ENCODE measurements around the gene C5AR1. TPM values are rescaled to one million over a fixed set of nuclear protein-coding genes. Genes with fewer than 3 reads are reported as not detected.

Gene C5AR1
- total RNA-seq, 1 experiment from 2014 or later: 8.5 TPM

GRCh38 chr19:47323872-47324271 lies 14.2 kb downstream of the C5AR1 start:
- intact Hi-C loops (cut with micrococcal nuclease; ENCODE audit: unreplicated experiment): no loop called here
- no peak overlapping the region for H2AFZ ChIP-seq
- H3K4me3 ChIP-seq: no peak overlapping the region
- no peaks in the 10 kb centered on the region for H3K36me3 ChIP-seq (ENCODE audit: low read depth)
- H3K9me2 ChIP-seq (ENCODE audit: insufficient read depth): no peaks in the 10 kb centered on the region
- H3F3A ChIP-seq (ENCODE audit: insufficient read depth, low read depth): no peaks in the 10 kb centered on the region
- CTCF ChIA-PET: no interaction called here
- no peaks in the 10 kb centered on the region for H4K20me1 ChIP-seq (ENCODE audit: insufficient read depth)
- H3K27ac ChIP-seq: no peak overlapping the region
- 0 out of 2 replicates have a peak, but pooled peaks cover 3% of the 10 kb centered on the region for H3K27me3 ChIP-seq (ENCODE audit: insufficient read depth, low read depth)
- no peaks in the 10 kb centered on the region for H3K4me1 ChIP-seq (replicated peaks; ENCODE audit: insufficient read depth)
- POLR2A ChIA-PET (ENCODE audit: unreplicated experiment): no interaction called here
- no TSS peak for BruUV-seq (replicated peaks)
- H3K9me3 ChIP-seq (ENCODE audit: insufficient read depth, low read depth): no peaks in the 10 kb centered on the region
- no peak overlapping the region for H3K4me2 ChIP-seq
- H3K79me2 ChIP-seq (ENCODE audit: low read depth): no peaks in the 10 kb centered on the region
- no peak for DNase-seq
- no peak for TF ChIP-seq CTCF (conservative IDR thresholded peaks at IDR 0.05)
- no peak for TF ChIP-seq EZH2 (IDR thresholded peaks at IDR 0.05; ENCODE audit: low read depth)

GRCh38 chr19:47324502-47324901 lies 14.8 kb downstream of the C5AR1 start:
- Histone ChIP-seq H3K27me3 (ENCODE audit: insufficient read depth, low read depth) (0 out of 2 replicates have a peak, but pooled peaks cover 3% of the 10 kb centered on the region), H3K9me2 (ENCODE audit: insufficient read depth) (no peaks in the 10 kb centered on the region), H3K79me2 (ENCODE audit: low read depth) (no peaks in the 10 kb centered on the region), H4K20me1 (ENCODE audit: insufficient read depth) (no peaks in the 10 kb centered on the region), H3K4me3 (no peak overlapping the region), H3F3A (ENCODE audit: insufficient read depth, low read depth) (no peaks in the 10 kb centered on the region), H2AFZ (no peak overlapping the region), H3K27ac (no peak overlapping the region), H3K4me1 (replicated peaks; ENCODE audit: insufficient read depth) (no peaks in the 10 kb centered on the region), H3K4me2 (no peak overlapping the region), H3K36me3 (ENCODE audit: low read depth) (no peaks in the 10 kb centered on the region), H3K9me3 (ENCODE audit: insufficient read depth, low read depth) (no peaks in the 10 kb centered on the region)
- no peak for DNase-seq
- intact Hi-C loops (cut with micrococcal nuclease; ENCODE audit: unreplicated experiment): no loop called here
- POLR2A ChIA-PET (ENCODE audit: unreplicated experiment): no interaction called here
- TF ChIP-seq EZH2 (IDR thresholded peaks at IDR 0.05; ENCODE audit: low read depth) (no peak), CTCF (conservative IDR thresholded peaks at IDR 0.05) (no peak)
- CTCF ChIA-PET: interaction anchor here (0.6 kb wide), 1 partner anchor 15 kb away, joined by 4 read pairs; no protein-coding TSS in a partner anchor
- no TSS peak for BruUV-seq (replicated peaks)

- no peaks in the 10 kb centered on the region for H4K20me1 ChIP-seq (ENCODE audit: insufficient read depth)
- H3K79me2 ChIP-seq (ENCODE audit: low read depth): no peaks in the 10 kb centered on the region
- POLR2A ChIA-PET (ENCODE audit: unreplicated experiment): no interaction called here
- H3K4me1 ChIP-seq (replicated peaks; ENCODE audit: insufficient read depth): no peaks in the 10 kb centered on the region
- CTCF ChIA-PET: interaction anchor here (0.6 kb wide), 3 partner anchors 53 to 793 kb away, joined by 3 to 5 read pairs (median 3); no protein-coding TSS in a partner anchor
- H3K27me3 ChIP-seq (ENCODE audit: insufficient read depth, low read depth): 0 out of 2 replicates have a peak, but pooled peaks cover 3% of the 10 kb centered on the region
- H3K9me3 ChIP-seq (ENCODE audit: insufficient read depth, low read depth): no peaks in the 10 kb centered on the region
- H3K36me3 ChIP-seq (ENCODE audit: low read depth): no peaks in the 10 kb centered on the region
- H3K4me3 ChIP-seq: no peak overlapping the region
- H3K4me2 ChIP-seq: no peak overlapping the region
- intact Hi-C loops (cut with micrococcal nuclease; ENCODE audit: unreplicated experiment): no loop called here
- DNase-seq: no peak
- H3K27ac ChIP-seq: no peak overlapping the region
- no peak for TF ChIP-seq CTCF (conservative IDR thresholded peaks at IDR 0.05)
- no peak for TF ChIP-seq EZH2 (IDR thresholded peaks at IDR 0.05; ENCODE audit: low read depth)
- H3K9me2 ChIP-seq (ENCODE audit: insufficient read depth): no peaks in the 10 kb centered on the region
- BruUV-seq (replicated peaks): no TSS peak
- H2AFZ ChIP-seq: no peak overlapping the region
- H3F3A ChIP-seq (ENCODE audit: insufficient read depth, low read depth): peaks cover 3% of the 10 kb centered on the region; the same call in 1 of the 2 replicates
Measured at GRCh38 chr19:47330466-47330869, 20.8 kb downstream of the C5AR1 start.

Measured in PC-9 (cell line).